ENCODE results near the gene KCNH4.
A peak's percentile ranks its signal among the peaks of the same experiment; 100 is the strongest.

Gene KCNH4

DNA sequence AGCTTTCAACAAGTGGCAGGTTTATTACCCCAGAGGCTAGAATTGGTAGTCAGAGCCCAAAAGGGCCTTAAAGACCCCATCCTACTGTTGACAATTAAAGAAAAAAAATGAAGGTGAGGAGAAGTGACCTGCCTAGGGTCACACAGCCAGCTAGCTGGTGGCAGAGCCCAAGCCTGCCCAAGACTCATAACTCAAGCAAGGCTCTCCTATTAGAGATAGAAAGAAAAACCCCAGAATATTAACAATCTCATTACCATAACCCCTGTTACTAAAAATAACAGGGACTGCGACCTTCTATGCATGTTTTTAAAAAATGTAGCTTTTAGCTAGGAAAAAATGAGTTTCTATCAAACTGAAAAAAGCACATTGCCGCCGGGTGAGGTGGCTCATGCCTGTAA is 44.3 kb downstream of the KCNH4 start:
- DNase-seq (ENCODE audit: low spot score), result no peak

DNA sequence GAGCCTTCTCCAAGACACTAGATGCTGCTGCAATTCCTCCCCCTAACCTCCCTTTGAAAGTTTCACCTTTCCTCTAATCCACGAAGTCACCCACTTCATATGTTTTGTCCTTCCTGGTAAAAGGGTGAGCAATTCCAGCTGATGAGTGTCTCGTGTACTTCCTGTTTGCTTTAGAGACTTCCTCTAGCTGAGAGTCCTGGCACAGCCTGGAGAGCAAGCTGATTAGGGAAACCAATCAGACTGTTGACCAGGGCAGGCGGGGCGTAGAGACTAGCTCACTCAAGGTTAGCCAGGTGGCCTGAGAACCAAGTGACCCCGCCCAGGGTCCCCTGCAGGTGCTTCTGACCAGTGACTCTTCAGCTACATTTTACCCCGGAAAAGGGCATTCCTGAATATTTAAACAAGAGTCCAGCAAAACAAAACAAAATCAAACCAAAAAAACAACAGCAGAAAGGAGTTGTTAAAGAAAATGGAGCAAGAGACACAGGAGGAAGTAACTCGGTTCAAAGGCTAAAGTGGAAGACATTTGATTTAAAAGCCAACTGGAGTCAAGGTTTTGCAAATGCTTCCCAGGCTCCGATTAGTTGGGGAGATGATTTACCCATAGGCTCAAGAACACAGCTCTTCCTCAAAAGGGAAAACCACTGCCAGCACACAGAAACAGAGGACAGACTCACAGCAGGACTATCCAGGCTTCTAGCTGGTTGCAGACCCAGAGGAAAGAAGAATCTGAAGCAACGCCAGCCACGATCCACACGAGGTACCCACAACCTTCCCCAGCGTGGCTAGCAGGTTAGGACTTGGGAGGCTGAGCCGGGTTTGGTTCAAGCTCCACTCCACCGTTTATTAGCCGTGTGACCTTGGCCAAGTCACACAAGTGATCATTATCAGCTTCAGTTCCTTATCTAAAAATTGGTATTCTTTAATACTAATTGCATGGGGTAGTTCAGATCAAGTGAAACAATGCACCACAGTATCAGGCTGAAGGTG is 45.0 kb downstream of the KCNH4 start:
- DNase-seq (ENCODE audit: low spot score), result no peak

GRCh38 chr17:42135151-42135550 is 45.8 kb downstream of the KCNH4 start:
- no peak for DNase-seq (ENCODE audit: low spot score)

GRCh38 chr17:42133461-42134041 is 47.4 kb downstream of the KCNH4 start:
- DNase-seq (ENCODE audit: low spot score), result no peak

- peak; percentile 88 for DNase-seq (ENCODE audit: low spot score)
Observed at GRCh38 chr17:42132941-42133340, 48.0 kb downstream of the KCNH4 start.

DNA sequence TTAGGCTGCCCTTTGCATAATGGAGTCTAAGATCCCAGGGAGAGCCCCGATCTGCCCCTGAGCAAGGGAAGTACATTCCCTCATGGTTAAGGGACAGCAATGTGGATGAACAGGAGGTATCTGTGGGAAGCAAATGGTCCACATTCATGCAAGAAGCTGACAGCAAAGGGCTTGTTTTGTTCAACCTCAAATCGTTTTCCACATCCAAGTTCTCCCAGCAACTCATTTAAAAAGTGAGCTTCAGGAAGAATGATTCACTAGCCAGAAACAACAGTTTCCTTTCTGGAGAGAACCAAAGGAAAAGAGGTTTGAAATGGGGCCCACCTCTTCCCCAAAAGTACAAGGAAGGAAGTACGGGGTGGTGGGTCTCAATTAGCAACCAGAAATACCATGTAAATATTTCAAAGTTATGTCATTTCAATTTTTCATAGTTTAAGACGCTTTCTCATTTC is 48.9 kb downstream of the KCNH4 start:
- no peak for DNase-seq (ENCODE audit: low spot score)

DNA sequence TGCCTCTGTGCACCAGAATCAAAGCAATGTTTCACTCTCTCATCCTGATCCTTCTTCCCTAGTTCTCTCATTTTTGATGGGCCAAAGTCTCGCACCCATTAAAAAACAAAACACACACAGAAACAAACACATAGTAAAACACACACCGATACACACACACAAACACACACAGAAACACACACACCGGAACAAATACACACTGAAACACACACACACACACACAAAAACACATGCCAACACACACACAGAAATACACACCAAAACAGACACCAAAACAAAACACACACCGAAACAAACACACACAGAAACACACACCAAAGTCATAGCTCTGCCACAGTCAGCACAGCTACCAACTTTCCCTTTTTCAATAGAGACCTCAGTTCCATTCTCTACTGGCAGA is 49.7 kb downstream of the KCNH4 start:
- DNase-seq (ENCODE audit: low spot score), result no peak

- no peak for DNase-seq (ENCODE audit: low spot score)
Observed at GRCh38 chr17:42130310-42130936, 50.5 kb downstream of the KCNH4 start.

GRCh38 chr17:42129109-42129837 is 51.7 kb downstream of the KCNH4 start:
- DNase-seq (ENCODE audit: low spot score), result no peak

DNA sequence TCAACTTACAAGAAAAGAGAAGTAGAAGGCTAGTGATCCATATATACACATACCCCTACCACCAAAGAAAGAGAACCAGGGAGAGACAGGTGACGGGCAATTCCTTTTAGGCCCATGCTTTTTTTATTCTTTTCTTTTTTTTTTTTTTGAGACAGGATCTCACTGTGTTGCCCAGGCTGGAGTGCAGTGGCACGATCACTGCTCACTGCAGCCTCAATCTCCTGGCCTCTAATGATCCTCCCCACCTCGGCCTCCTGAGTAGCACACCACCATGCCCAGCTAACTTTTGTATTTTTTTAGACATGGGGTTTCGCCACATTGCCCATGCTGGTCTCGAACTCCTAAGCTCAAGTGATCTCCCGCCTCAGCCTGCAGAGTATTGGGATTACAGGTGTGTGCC is 53.5 kb downstream of the KCNH4 start:
- no peak for DNase-seq (ENCODE audit: low spot score)

DNA sequence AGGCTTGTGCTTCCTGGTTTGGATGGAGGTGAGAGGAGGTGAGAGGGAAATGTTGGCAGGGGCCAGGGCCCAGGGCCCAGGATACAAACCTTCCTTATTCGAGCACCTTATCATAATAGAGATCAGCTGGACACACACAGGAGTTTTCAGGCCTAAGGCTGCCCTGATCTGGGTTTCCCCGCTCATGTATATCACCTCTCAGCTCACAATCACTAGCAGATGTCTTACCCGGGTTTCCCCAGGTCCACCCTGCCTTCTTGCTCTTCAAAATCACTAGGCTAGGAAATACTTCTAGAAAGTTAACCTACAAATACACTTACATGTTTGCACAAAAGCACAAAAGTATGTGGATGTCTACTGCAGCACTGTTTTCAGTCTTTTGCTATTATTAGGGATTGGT is 54.1 kb downstream of the KCNH4 start:
- DNase-seq (ENCODE audit: low spot score), result no peak

DNA sequence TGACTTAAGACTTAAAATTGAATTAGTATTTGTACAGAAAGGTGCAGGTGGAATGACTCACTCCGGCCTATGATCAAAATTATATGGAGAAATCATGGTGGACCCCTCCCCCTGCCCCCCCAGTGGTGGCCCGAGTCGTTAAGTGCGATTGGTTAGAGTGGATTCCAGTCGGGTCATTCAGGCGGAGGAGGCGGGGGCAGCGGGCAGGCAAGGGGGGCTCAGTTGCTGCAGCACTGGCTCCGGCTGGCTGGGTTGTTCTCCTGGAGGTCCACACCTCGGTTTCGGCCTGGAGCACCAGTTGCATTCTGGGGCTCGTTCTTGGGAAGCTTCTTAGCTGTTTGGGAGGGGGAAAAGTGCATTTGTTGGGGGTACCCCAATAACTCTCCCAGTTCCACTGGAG is 55.4 kb downstream of the KCNH4 start:
- DNase-seq (ENCODE audit: low spot score), result no peak

DNA sequence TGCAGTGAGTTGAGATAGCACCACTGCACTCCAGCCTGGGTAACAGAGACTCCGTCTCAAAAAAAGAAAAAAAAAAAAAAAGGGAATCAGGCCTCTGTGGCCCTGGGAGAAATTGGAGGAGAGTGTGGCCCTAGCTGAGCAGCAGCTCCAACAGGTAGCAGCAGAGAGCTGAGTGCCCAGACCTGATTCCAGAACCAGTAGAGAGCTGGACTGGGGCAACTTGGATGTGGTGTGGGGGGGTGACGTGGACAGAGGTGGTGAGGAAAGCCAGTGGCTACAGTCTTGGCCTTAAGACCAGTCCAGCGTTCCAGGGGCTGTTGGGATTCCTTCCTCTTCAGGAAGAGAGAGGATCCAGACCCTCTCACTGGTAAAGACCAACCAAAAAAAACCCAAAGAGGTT is 56.7 kb downstream of the KCNH4 start:
- no peak for DNase-seq (ENCODE audit: low spot score)

GRCh38 chr17:42122371-42123303 is 58.3 kb downstream of the KCNH4 start, which contains the start of gene HSPB9:
Gene HSPB9 (plus strand): TSS chr17:42122804. CDS start chr17:42122851, 47 bp downstream.
- DNase-seq (ENCODE audit: low spot score), result no peak

DNA sequence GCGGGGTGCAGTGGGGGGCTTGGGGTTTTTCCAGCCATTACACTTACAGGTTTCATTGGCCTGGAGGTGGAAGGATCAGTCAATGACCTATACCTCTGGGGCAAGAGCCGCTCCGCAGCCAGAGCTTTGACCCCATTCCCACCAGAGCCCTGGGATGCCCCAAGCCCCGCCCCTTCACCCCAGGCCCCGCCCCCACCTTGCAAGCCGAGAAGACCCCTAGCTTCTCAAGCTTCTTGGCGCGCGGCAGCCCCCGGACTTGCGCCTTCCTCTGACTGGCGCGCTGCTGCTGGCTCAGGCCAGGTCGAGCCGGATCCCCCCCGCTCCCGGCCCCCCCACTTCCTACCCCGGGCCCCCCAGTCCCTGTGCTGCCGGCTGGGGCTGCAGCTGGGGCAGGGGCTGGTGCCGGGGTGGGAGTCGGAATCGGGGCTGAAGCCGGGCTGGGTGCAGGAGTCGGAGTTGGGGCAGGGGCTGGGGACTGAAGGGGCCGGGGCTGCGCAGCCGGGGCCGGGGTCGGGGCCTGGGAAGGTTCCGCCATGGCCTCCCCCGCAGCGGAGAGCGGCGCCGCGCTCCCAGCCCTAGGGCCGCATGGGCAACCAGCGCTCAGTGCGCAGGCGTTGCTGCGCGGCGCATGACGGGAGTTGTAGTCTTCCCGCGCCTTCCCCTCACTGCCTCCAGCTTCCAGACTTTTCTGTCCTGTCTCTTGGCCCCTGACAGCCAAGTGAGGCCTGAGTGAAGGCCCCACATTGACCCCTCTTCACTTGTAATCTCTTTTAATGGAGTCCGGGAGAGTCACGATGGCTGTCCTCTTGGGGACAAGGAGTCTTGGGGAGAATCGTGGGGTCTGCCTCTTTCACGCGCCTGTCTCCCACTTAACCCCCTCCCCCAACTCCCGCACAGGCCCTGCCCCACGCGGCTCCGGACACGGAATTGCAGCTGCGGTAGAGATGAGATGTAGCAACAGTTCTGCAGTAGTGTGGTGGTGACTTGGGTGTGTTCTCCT is 59.9 kb downstream of the KCNH4 start, which contains the start of gene KAT2A:
Gene KAT2A (minus strand): TSS at position 598 of the 1,000 bp plus-strand sequence. CDS start 63 bp downstream, at position 535.
- peak; percentile 81 for DNase-seq (ENCODE audit: low spot score)

- DNase-seq (ENCODE audit: low spot score), result no peak
Observed at GRCh38 chr17:42120161-42120769, 60.7 kb downstream of the KCNH4 start.

- no peak for DNase-seq (ENCODE audit: low spot score)
Observed at GRCh38 chr17:42119301-42119700, 61.6 kb downstream of the KCNH4 start.

GRCh38 chr17:42118545-42118944 is 62.4 kb downstream of the KCNH4 start:
- no peak for DNase-seq (ENCODE audit: low spot score)

GRCh38 chr17:42118126-42118510 is 62.8 kb downstream of the KCNH4 start:
- DNase-seq (ENCODE audit: low spot score), result no peak
